HEK293 (cell line): ENCODE results near the gene CRTC1.

ENCODE experiments used
- ATF2 ChIP-seq: fragments of 450-650 bp; formaldehyde crosslinking; IDR thresholded peaks from 2 replicates; pipeline ENCODE4 v1.5.1; 2016; ENCODE audit warnings: missing biosample characterization, missing genetic modification characterization, low read depth
- BCL11A ChIP-seq: fragments of 450-650 bp; formaldehyde crosslinking; IDR thresholded peaks from 2 replicates; pipeline ENCODE4 v1.5.1; 2016; ENCODE audit warnings: low read depth, missing biosample characterization, missing genetic modification characterization
- CTCF ChIP-seq: fragments of 450-650 bp; formaldehyde crosslinking; IDR thresholded peaks from 2 replicates; pipeline ENCODE4 v1.5.1; 2016; ENCODE audit warnings: missing biosample characterization, missing genetic modification characterization
- KLF1 ChIP-seq: fragments of 450-650 bp; formaldehyde crosslinking; IDR thresholded peaks from 2 replicates; pipeline ENCODE4 v1.5.1; 2016; ENCODE audit warnings: missing biosample characterization, missing genetic modification characterization
- KLF9 ChIP-seq: fragments of 450-650 bp; formaldehyde crosslinking; IDR thresholded peaks from 2 replicates; pipeline ENCODE4 v1.5.1; 2016; ENCODE audit warnings: missing biosample characterization, missing genetic modification characterization, low read depth
- OVOL3 ChIP-seq: fragments of 450-650 bp; formaldehyde crosslinking; IDR thresholded peaks from 2 replicates; pipeline ENCODE4 v1.5.1; 2016; ENCODE audit warnings: missing biosample characterization, missing genetic modification characterization
- ZBTB10 ChIP-seq: fragments of 450-650 bp; formaldehyde crosslinking; IDR thresholded peaks from 2 replicates; pipeline ENCODE4 v1.5.1; 2016; ENCODE audit warnings: missing biosample characterization, missing genetic modification characterization
- ZFP41 ChIP-seq: fragments of 450-650 bp; formaldehyde crosslinking; IDR thresholded peaks from 2 replicates; pipeline ENCODE4 v1.5.1; 2016; ENCODE audit warnings: missing biosample characterization, missing genetic modification characterization, borderline replicate concordance
- ZFP69B ChIP-seq: fragments of 450-650 bp; formaldehyde crosslinking; IDR thresholded peaks from 2 replicates; pipeline ENCODE4 v1.5.1; 2016; ENCODE audit warnings: missing biosample characterization, missing genetic modification characterization
- ZNF239 ChIP-seq: fragments of 450-650 bp; formaldehyde crosslinking; IDR thresholded peaks from 2 replicates; pipeline ENCODE4 v1.5.1; 2016; ENCODE audit warnings: missing biosample characterization, missing genetic modification characterization
- ZNF837 ChIP-seq: fragments of 450-650 bp; formaldehyde crosslinking; IDR thresholded peaks from 2 replicates; pipeline ENCODE4 v1.5.1; 2016; ENCODE audit warnings: missing biosample characterization, missing genetic modification characterization
- TF ChIP-seq, protein P1 (sequence below): fragments of 450-650 bp; formaldehyde crosslinking; IDR thresholded peaks from 2 replicates; pipeline ENCODE4 v1.5.1; 2016; ENCODE audit warnings: missing biosample characterization, missing genetic modification characterization, low read depth

GRCh38 chr19:18700501-18701249 is 17.2 kb downstream of the CRTC1 start:
- TF ChIP-seq OVOL3, result no peak
- peak; percentile 40; the same call in 1 of the 2 replicates for TF ChIP-seq KLF9
- peak; percentile 54; the same call in 1 of the 2 replicates for TF ChIP-seq KLF1 (tag by site-specific recombination)
- TF ChIP-seq BCL11A (tag by site-specific recombination), result no peak
- TF ChIP-seq ZNF837 (tag by site-specific recombination), result no peak
- TF ChIP-seq, protein P1, sequence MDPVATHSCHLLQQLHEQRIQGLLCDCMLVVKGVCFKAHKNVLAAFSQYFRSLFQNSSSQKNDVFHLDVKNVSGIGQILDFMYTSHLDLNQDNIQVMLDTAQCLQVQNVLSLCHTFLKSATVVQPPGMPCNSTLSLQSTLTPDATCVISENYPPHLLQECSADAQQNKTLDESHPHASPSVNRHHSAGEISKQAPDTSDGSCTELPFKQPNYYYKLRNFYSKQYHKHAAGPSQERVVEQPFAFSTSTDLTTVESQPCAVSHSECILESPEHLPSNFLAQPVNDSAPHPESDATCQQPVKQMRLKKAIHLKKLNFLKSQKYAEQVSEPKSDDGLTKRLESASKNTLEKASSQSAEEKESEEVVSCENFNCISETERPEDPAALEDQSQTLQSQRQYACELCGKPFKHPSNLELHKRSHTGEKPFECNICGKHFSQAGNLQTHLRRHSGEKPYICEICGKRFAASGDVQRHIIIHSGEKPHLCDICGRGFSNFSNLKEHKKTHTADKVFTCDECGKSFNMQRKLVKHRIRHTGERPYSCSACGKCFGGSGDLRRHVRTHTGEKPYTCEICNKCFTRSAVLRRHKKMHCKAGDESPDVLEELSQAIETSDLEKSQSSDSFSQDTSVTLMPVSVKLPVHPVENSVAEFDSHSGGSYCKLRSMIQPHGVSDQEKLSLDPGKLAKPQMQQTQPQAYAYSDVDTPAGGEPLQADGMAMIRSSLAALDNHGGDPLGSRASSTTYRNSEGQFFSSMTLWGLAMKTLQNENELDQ (tag by site-specific recombination), result no peak
- no peak for TF ChIP-seq CTCF (tag by site-specific recombination)
- TF ChIP-seq ZFP69B (tag by site-specific recombination), result no peak
- TF ChIP-seq ATF2 (tag by site-specific recombination), result no peak
- no peak for TF ChIP-seq ZFP41
- no peak for TF ChIP-seq ZNF239
- TF ChIP-seq ZBTB10 (tag by site-specific recombination), result no peak
